HepG2 (cell line): ENCODE results near the gene LAP3.

Experiments
- IRF1 ChIP-seq: sonication (generic); formaldehyde crosslinking; IDR thresholded peaks from 2 replicates; pipeline ENCODE4 v1.4.0; 2020; ENCODE audit warnings: low read depth, mild to moderate bottlenecking, missing genetic modification reagents
- LCORL ChIP-seq, 2 experiments: fragments of 450-650 bp in 1 of 2; sonication (generic) in 1 of 2; formaldehyde crosslinking in 1 of 2; IDR thresholded peaks; 2 replicates each; pipeline versions ENCODE4 v1.5.0 to v1.6.1; 2017 to 2020; ENCODE audit warnings: antibody characterized with exemption in 1 of 2, missing genetic modification reagents in 1 of 2
- POGK ChIP-seq: sonication (generic); formaldehyde crosslinking; conservative IDR thresholded peaks from 2 replicates; pipeline ENCODE4 v1.8.0; 2022; ENCODE audit warnings: mild to moderate bottlenecking, moderate library complexity, missing genetic modification reagents
- POLR2A ChIP-seq, 2 experiments: IDR thresholded peaks; 2 replicates each; pipeline ENCODE4 v1.6.1; 2011; ENCODE audit warnings: low read depth in 2 of 2, low read length in 2 of 2, mild to moderate bottlenecking in 1 of 2, moderate library complexity in 1 of 2; ENCODE audit not compliant: insufficient read depth in 1 of 2
- PPARG ChIP-seq: conservative IDR thresholded peaks from 2 replicates; pipeline ENCODE4 v1.6.1; 2016; ENCODE audit warnings: missing biosample characterization, missing genetic modification reagents
- SP2 ChIP-seq: sonication (generic); formaldehyde crosslinking; IDR thresholded peaks from 2 replicates; pipeline ENCODE4 v1.5.1; 2020; ENCODE audit warnings: mild to moderate bottlenecking, missing genetic modification reagents
- SUZ12 ChIP-seq: fragments of 150-350 bp; IDR thresholded peaks from 2 replicates; pipeline ENCODE4 v1.6.1; 2014; ENCODE audit warnings: low read depth, low read length
- TARDBP ChIP-seq: sonication (generic); formaldehyde crosslinking; IDR thresholded peaks from 2 replicates; pipeline ENCODE4 v1.8.0; 2022; ENCODE audit warnings: mild to moderate bottlenecking, missing genetic modification reagents
- ZFP41 ChIP-seq: sonication (generic); formaldehyde crosslinking; IDR thresholded peaks from 2 replicates; pipeline ENCODE4 v1.4.0; 2020; ENCODE audit warnings: mild to moderate bottlenecking, missing genetic modification reagents, borderline replicate concordance
- ZNF121 ChIP-seq: sonication (generic); formaldehyde crosslinking; IDR thresholded peaks from 2 replicates; pipeline ENCODE4 v1.5.0; 2020; ENCODE audit warnings: mild to moderate bottlenecking, missing genetic modification reagents
- ZNF18 ChIP-seq: sonication (generic); formaldehyde crosslinking; IDR thresholded peaks from 2 replicates; pipeline ENCODE4 v1.8.0; 2022; ENCODE audit warnings: mild to moderate bottlenecking, missing genetic modification reagents; ENCODE audit not compliant: insufficient replicate concordance
- ZNF350 ChIP-seq: sonication (generic); formaldehyde crosslinking; IDR thresholded peaks from 2 replicates; pipeline ENCODE4 v1.4.0; 2020; ENCODE audit warnings: mild to moderate bottlenecking, low read depth, missing genetic modification reagents, borderline replicate concordance
- ZNF549 ChIP-seq: sonication (generic); formaldehyde crosslinking; IDR thresholded peaks from 2 replicates; pipeline ENCODE4 v1.5.0; 2020; ENCODE audit warnings: missing genetic modification reagents
- TF ChIP-seq, protein P1 (sequence below): sonication (generic); formaldehyde crosslinking; IDR thresholded peaks from 2 replicates; pipeline ENCODE4 v1.5.0; 2020; ENCODE audit warnings: mild to moderate bottlenecking, missing genetic modification reagents, moderate library complexity

- TF ChIP-seq ZNF121 (CRISPR knock-in tag) (no peak), POGK (no peak), POLR2A (IDR thresholded peaks at IDR 0.05; ENCODE audit: insufficient read depth in 1 of 2, low read depth in 2 of 2, low read length in 2 of 2) (no peak), ZFP41 (no peak), SUZ12 (no peak), PPARG (CRISPR knock-in tag) (no peak), ZNF18 (CRISPR knock-in tag) (no peak), TARDBP (CRISPR knock-in tag) (no peak), SP2 (CRISPR knock-in tag) (no peak), ZNF549 (CRISPR knock-in tag) (no peak), LCORL (IDR thresholded peaks at IDR 0.05) (no peak), LCORL (CRISPR knock-in tag; IDR thresholded peaks at IDR 0.05) (no peak), IRF1 (CRISPR knock-in tag) (no peak), ZNF350 (no peak)
- TF ChIP-seq, protein P1, sequence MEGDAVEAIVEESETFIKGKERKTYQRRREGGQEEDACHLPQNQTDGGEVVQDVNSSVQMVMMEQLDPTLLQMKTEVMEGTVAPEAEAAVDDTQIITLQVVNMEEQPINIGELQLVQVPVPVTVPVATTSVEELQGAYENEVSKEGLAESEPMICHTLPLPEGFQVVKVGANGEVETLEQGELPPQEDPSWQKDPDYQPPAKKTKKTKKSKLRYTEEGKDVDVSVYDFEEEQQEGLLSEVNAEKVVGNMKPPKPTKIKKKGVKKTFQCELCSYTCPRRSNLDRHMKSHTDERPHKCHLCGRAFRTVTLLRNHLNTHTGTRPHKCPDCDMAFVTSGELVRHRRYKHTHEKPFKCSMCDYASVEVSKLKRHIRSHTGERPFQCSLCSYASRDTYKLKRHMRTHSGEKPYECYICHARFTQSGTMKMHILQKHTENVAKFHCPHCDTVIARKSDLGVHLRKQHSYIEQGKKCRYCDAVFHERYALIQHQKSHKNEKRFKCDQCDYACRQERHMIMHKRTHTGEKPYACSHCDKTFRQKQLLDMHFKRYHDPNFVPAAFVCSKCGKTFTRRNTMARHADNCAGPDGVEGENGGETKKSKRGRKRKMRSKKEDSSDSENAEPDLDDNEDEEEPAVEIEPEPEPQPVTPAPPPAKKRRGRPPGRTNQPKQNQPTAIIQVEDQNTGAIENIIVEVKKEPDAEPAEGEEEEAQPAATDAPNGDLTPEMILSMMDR = no peak
Observed at GRCh38 chr4:17552427-17552826, 24.6 kb upstream of the LAP3 start.
